Naive B cell (primary cell): Measurements from ENCODE around the gene OPCML. TPM values are rescaled to one million over a fixed set of nuclear protein-coding genes. Genes with fewer than 3 reads are reported as not detected.

Source experiments
- ATAC-seq, 2 donors: fragments of 150-1000 bp; cut with Tn5 transposase; 2 replicates each; pipeline ENCODE4 v1.10.0; 2021; ENCODE audit warnings: low read depth in 2 of 2, mild to moderate bottlenecking in 2 of 2, moderate library complexity in 2 of 2
- DNase-seq: peaks from one replicate; pipeline ENCODE4 v3.0.0; 2022
- H3K27ac Mint-ChIP-seq, 6 donors: one replicate each; pipeline ENCODE4 v1.8.0; 2020 to 2022; ENCODE audit warnings: mild to moderate bottlenecking in 6 of 6, mixed read lengths in 6 of 6, moderate library complexity in 5 of 6, inconsistent platforms in 2 of 6
- H3K27me3 Mint-ChIP-seq, 3 donors: one replicate each; pipeline ENCODE4 v1.8.0; 2021 to 2022; ENCODE audit warnings: mixed read lengths in 3 of 3, mild to moderate bottlenecking in 1 of 3
- H3K36me3 Mint-ChIP-seq, 2 donors: one replicate each; pipeline ENCODE4 v1.8.0; 2020 to 2022; ENCODE audit warnings: mixed read lengths in 2 of 2, inconsistent platforms in 1 of 2, mild to moderate bottlenecking in 1 of 2
- H3K4me1 Mint-ChIP-seq, 3 donors: one replicate each; pipeline ENCODE4 v1.8.0; 2020 to 2022; ENCODE audit warnings: mixed read lengths in 3 of 3, inconsistent platforms in 1 of 3, mild to moderate bottlenecking in 1 of 3, moderate library complexity in 1 of 3
- H3K4me3 Mint-ChIP-seq, 8 donors: one replicate each; pipeline ENCODE4 v1.8.0; 2020 to 2022; ENCODE audit warnings: mild to moderate bottlenecking in 8 of 8, mixed read lengths in 8 of 8, moderate library complexity in 8 of 8, inconsistent platforms in 2 of 8
- H3K9me3 Mint-ChIP-seq, 7 donors: one replicate each; pipeline ENCODE4 v1.8.0; 2020 to 2022; ENCODE audit warnings: mixed read lengths in 7 of 7, mild to moderate bottlenecking in 5 of 7, inconsistent platforms in 2 of 7, moderate library complexity in 1 of 7
- polyA plus RNA-seq, 6 donors: library from polyadenylated mRNA; unstranded; fragments of 300-500 nt; fragmentation: Illumina TruSeq; gene quantifications; one replicate each; pipeline ENCODE4 v1.2.3, GENCODE V29; 2021; ENCODE audit warnings: low read depth in 6 of 6

Gene OPCML
- polyA plus RNA-seq, 6 donors from 2014 or later = not detected

GRCh38 chr11:133507185-133507584 lies 25.1 kb downstream of the OPCML start:
- DNase-seq = no peak
- H3K9me3 Mint-ChIP-seq = peaks cover 0 to 18% (median 2%) of the 10 kb centered on the region in 7 donors
- no peak overlapping the region for H3K4me3 Mint-ChIP-seq
- peak overlapping the region in 1 of 6 donors; percentile 36 for H3K27ac Mint-ChIP-seq
- H3K27me3 Mint-ChIP-seq = peaks cover 0 to 9% (median 5%) of the 10 kb centered on the region in 3 donors
- ATAC-seq = no peak
- no peaks in the 10 kb centered on the region for H3K36me3 Mint-ChIP-seq
- H3K4me1 Mint-ChIP-seq = peaks cover 0 to 6% (median 0%) of the 10 kb centered on the region in 3 donors

- DNase-seq (no peak), ATAC-seq (no peak)
- Mint-ChIP-seq H3K27me3 (peaks cover 0 to 7% (median 5%) of the 10 kb centered on the region in 3 donors), H3K36me3 (no peaks in the 10 kb centered on the region), H3K9me3 (peaks cover 0 to 17% (median 2%) of the 10 kb centered on the region in 7 donors), H3K4me3 (no peak overlapping the region), H3K27ac (peak overlapping the region in 1 of 6 donors; percentile 36), H3K4me1 (peaks cover 0 to 6% (median 0%) of the 10 kb centered on the region in 3 donors)
These were observed 25.7 kb downstream of the OPCML start for GRCh38 chr11:133506551-133507094.

- Mint-ChIP-seq H3K27me3 (peaks cover 0 to 5% (median 1%) of the 10 kb centered on the region in 3 donors), H3K4me1 (peaks cover 0 to 6% (median 0%) of the 10 kb centered on the region in 3 donors), H3K27ac (no peak overlapping the region), H3K4me3 (no peak overlapping the region), H3K36me3 (no peaks in the 10 kb centered on the region), H3K9me3 (peaks cover 0 to 11% (median 2%) of the 10 kb centered on the region in 7 donors)
- DNase-seq (no peak), ATAC-seq (no peak)
These were observed 26.3 kb downstream of the OPCML start for GRCh38 chr11:133506023-133506422.

GRCh38 chr11:133504906-133505305 lies 27.4 kb downstream of the OPCML start:
- peaks cover 0 to 5% (median 0%) of the 10 kb centered on the region in 3 donors for H3K27me3 Mint-ChIP-seq
- H3K4me3 Mint-ChIP-seq = no peak overlapping the region
- H3K4me1 Mint-ChIP-seq = peaks cover 0 to 6% (median 0%) of the 10 kb centered on the region in 3 donors
- no peak overlapping the region for H3K27ac Mint-ChIP-seq
- ATAC-seq (no peak), DNase-seq (no peak)
- no peaks in the 10 kb centered on the region for H3K36me3 Mint-ChIP-seq
- peaks cover 0 to 7% (median 2%) of the 10 kb centered on the region in 7 donors for H3K9me3 Mint-ChIP-seq

GRCh38 chr11:133503776-133504175 lies 28.5 kb downstream of the OPCML start:
- ATAC-seq (no peak), DNase-seq (no peak)
- Mint-ChIP-seq H3K9me3 (peaks cover 0 to 5% (median 2%) of the 10 kb centered on the region in 7 donors), H3K36me3 (no peaks in the 10 kb centered on the region), H3K4me3 (no peak overlapping the region), H3K27ac (peak overlapping the region in 1 of 6 donors; percentile 74), H3K4me1 (peaks cover 0 to 6% (median 0%) of the 10 kb centered on the region in 3 donors), H3K27me3 (peaks cover 0 to 5% (median 0%) of the 10 kb centered on the region in 3 donors)

- Mint-ChIP-seq H3K36me3 (no peaks in the 10 kb centered on the region), H3K4me1 (peaks cover 0 to 6% (median 0%) of the 10 kb centered on the region in 3 donors), H3K4me3 (no peak overlapping the region), H3K27ac (no peak overlapping the region), H3K9me3 (peaks cover 0 to 5% (median under 1%) of the 10 kb centered on the region in 7 donors), H3K27me3 (peaks cover 0 to 5% (median 0%) of the 10 kb centered on the region in 3 donors)
- DNase-seq (no peak), ATAC-seq (no peak)
These were observed 29.1 kb downstream of the OPCML start for GRCh38 chr11:133503236-133503635.

GRCh38 chr11:133501643-133502539 lies 30.4 kb downstream of the OPCML start:
- Mint-ChIP-seq H3K4me3 (peak overlapping the region in 1 of 8 donors; percentile 25), H3K27me3 (peaks cover 0 to 5% (median 0%) of the 10 kb centered on the region in 3 donors), H3K9me3 (peaks cover 0 to 5% (median under 1%) of the 10 kb centered on the region in 7 donors), H3K36me3 (no peaks in the 10 kb centered on the region), H3K27ac (no peak overlapping the region), H3K4me1 (peaks cover 0 to 6% (median 0%) of the 10 kb centered on the region in 3 donors)
- DNase-seq (no peak), ATAC-seq (no peak)

- DNase-seq = no peak
- Mint-ChIP-seq H3K27me3 (peaks cover 0 to 5% (median 0%) of the 10 kb centered on the region in 3 donors), H3K36me3 (no peaks in the 10 kb centered on the region)
These were observed 31.4 kb downstream of the OPCML start for GRCh38 chr11:133500936-133501335.

GRCh38 chr11:133500435-133500834 lies 31.9 kb downstream of the OPCML start:
- no peaks in the 10 kb centered on the region for H3K36me3 Mint-ChIP-seq
- no peak for ATAC-seq
- H3K9me3 Mint-ChIP-seq = peaks cover 0 to 8% (median 3%) of the 10 kb centered on the region in 7 donors
- no peak overlapping the region for H3K4me3 Mint-ChIP-seq
- DNase-seq = no peak
- H3K27ac Mint-ChIP-seq = no peak overlapping the region
- peaks cover 0 to 5% (median 0%) of the 10 kb centered on the region in 3 donors for H3K27me3 Mint-ChIP-seq
- peaks cover 0 to 2% (median 0%) of the 10 kb centered on the region in 3 donors for H3K4me1 Mint-ChIP-seq

More at GRCh38 chr11:133500936-133501335, 31.4 kb downstream of the OPCML start:
- peaks cover 0 to 5% (median 3%) of the 10 kb centered on the region in 7 donors for H3K9me3 Mint-ChIP-seq
- H3K4me1 Mint-ChIP-seq = peaks cover 0 to 6% (median 0%) of the 10 kb centered on the region in 3 donors
- no peak overlapping the region for H3K27ac Mint-ChIP-seq
- no peak for ATAC-seq
- no peak overlapping the region for H3K4me3 Mint-ChIP-seq

GRCh38 chr11:133498969-133499368 lies 33.3 kb downstream of the OPCML start:
- H3K4me3 Mint-ChIP-seq = no peak overlapping the region
- DNase-seq = no peak
- H3K9me3 Mint-ChIP-seq = peaks cover 0 to 9% (median 4%) of the 10 kb centered on the region in 7 donors
- H3K36me3 Mint-ChIP-seq = no peaks in the 10 kb centered on the region
- H3K4me1 Mint-ChIP-seq = no peaks in the 10 kb centered on the region
- H3K27ac Mint-ChIP-seq = peak overlapping the region in 1 of 6 donors; percentile 36
- H3K27me3 Mint-ChIP-seq = peaks cover 0 to 5% (median 0%) of the 10 kb centered on the region in 3 donors
- no peak for ATAC-seq

GRCh38 chr11:133497477-133498140 lies 34.7 kb downstream of the OPCML start:
- Mint-ChIP-seq H3K27me3 (no peaks in the 10 kb centered on the region), H3K27ac (no peak overlapping the region), H3K36me3 (no peaks in the 10 kb centered on the region), H3K9me3 (peaks cover 0 to 9% (median 4%) of the 10 kb centered on the region in 7 donors), H3K4me1 (no peaks in the 10 kb centered on the region), H3K4me3 (no peak overlapping the region)
- ATAC-seq (no peak), DNase-seq (no peak)

- no peak overlapping the region for H3K4me3 Mint-ChIP-seq
- no peak overlapping the region for H3K27ac Mint-ChIP-seq
- H3K27me3 Mint-ChIP-seq = no peaks in the 10 kb centered on the region
- DNase-seq (no peak), ATAC-seq (no peak)
- peaks cover 0 to 14% (median 9%) of the 10 kb centered on the region in 7 donors for H3K9me3 Mint-ChIP-seq
- no peaks in the 10 kb centered on the region for H3K36me3 Mint-ChIP-seq
- H3K4me1 Mint-ChIP-seq = no peaks in the 10 kb centered on the region
These were observed 39.4 kb downstream of the OPCML start for GRCh38 chr11:133492895-133493294.
